HFFc6 (cell line): ENCODE results near the gene SLC45A2. TPM values are rescaled to one million over a fixed set of nuclear protein-coding genes. Genes with fewer than 3 reads are reported as not detected.
A peak's percentile ranks its signal among the peaks of the same experiment; 100 is the strongest.
"Not testable (repeated sequence)": the region's sequence is repeated elsewhere in the genome, so short reads cannot be mapped to it uniquely, and the experiment has no call there.

Experiments
- DNase-seq: peaks from one replicate; pipeline ENCODE4 v3.0.0-alpha.2; 2018
- H3K27ac Mint-ChIP-seq: 2 replicates; pipeline ENCODE4 v1.8.0; 2020; ENCODE audit warnings: mild to moderate bottlenecking, mixed read lengths
- H3K27me3 Mint-ChIP-seq: 2 replicates; pipeline ENCODE4 v1.8.0; 2021; ENCODE audit warnings: mild to moderate bottlenecking, moderate library complexity, mixed read lengths; ENCODE audit not compliant: insufficient read depth
- H3K36me3 Mint-ChIP-seq: 2 replicates; pipeline ENCODE4 v1.8.0; 2021; ENCODE audit warnings: low read depth, mixed read lengths
- H3K4me1 Mint-ChIP-seq: 2 replicates; pipeline ENCODE4 v1.8.0; 2020; ENCODE audit warnings: low read depth, mixed read lengths
- H3K4me3 Mint-ChIP-seq: 2 replicates; pipeline ENCODE4 v1.8.0; 2020; ENCODE audit warnings: mild to moderate bottlenecking, moderate library complexity, mixed read lengths
- H3K9me3 Mint-ChIP-seq: 2 replicates; pipeline ENCODE4 v1.8.0; 2020; ENCODE audit warnings: mild to moderate bottlenecking, mixed read lengths
- total RNA-seq, 6 experiments: library from RNA; stranded (reverse); fragmentation: NEBNext Ultra II Directional; extraction: Animal tissue kit (Norgen Biotek cat#: 25700); gene quantifications; 2 replicates in 1 of 6; 3 replicates in 5 of 6; pipeline ENCODE4 v1.2.3, GENCODE V29; 2021
- TF ChIP-seq, protein P1 (sequence below): fragments of 200-600 bp; sonication (generic); IDR thresholded peaks from 2 replicates; pipeline ENCODE4 v1.5.0; 2021; ENCODE audit warnings: antibody characterized with exemption, mild to moderate bottlenecking

The SLC45A2 gene
- total RNA-seq, 6 experiments from 2014 or later = not detected

DNA sequence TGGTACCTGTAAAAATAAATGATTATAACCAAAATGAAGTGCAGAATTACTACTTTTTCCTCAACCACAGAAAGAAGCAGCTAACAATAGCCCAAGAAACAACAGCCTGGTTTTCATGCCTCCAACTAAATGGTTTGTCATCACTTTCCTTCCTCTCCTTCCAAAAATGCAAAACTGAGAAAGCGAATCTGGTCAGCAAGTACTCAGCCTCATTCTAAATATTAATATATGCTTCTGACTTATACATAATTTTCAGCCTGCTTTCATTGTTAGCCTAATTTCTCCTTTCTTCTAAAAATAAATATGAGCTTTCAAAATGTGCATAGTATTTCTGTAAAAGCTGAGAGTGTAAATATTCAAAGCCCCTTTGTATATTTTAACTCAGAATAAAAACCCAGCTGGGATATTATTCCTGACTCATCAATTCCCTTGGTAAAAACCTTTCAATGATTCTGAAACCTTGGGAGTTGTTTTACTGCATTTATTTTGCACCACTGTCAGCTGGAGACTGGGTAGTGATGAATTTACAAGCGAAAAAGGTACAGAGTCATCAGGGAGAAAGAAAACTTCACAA is 26.8 kb downstream of the SLC45A2 start:
- Mint-ChIP-seq H3K9me3 (peaks cover 4% of the 10 kb centered on the region; the same call in 1 of the 2 replicates), H3K4me3 (no peak overlapping the region), H3K4me1 (no peaks in the 10 kb centered on the region), H3K27me3 (peaks cover 7% of the 10 kb centered on the region; the same call in 1 of the 2 replicates), H3K36me3 (no peaks in the 10 kb centered on the region), H3K27ac (no peak overlapping the region)
- no peak for DNase-seq
- TF ChIP-seq, protein P1, sequence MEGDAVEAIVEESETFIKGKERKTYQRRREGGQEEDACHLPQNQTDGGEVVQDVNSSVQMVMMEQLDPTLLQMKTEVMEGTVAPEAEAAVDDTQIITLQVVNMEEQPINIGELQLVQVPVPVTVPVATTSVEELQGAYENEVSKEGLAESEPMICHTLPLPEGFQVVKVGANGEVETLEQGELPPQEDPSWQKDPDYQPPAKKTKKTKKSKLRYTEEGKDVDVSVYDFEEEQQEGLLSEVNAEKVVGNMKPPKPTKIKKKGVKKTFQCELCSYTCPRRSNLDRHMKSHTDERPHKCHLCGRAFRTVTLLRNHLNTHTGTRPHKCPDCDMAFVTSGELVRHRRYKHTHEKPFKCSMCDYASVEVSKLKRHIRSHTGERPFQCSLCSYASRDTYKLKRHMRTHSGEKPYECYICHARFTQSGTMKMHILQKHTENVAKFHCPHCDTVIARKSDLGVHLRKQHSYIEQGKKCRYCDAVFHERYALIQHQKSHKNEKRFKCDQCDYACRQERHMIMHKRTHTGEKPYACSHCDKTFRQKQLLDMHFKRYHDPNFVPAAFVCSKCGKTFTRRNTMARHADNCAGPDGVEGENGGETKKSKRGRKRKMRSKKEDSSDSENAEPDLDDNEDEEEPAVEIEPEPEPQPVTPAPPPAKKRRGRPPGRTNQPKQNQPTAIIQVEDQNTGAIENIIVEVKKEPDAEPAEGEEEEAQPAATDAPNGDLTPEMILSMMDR = no peak

DNA sequence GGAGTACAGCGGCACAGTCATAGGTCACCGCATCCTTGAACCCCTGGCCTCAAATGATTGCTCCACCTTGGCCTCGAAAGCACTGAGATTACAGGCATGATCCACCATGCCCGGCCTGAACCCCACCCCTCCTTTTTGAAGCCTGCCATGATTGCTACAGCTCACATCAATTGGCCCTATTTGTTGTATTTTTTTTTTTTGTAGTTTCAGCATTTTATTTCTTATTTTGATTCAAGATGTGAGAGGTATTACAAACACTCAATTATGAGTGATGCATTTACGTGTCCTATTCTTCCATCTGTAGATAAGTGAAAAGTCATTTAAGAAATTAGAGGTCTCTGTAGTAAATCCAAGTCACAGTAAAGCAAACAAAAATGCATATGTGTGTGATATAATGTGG is 32.3 kb downstream of the SLC45A2 start:
- H3K27me3 Mint-ChIP-seq = peaks cover 14% of the 10 kb centered on the region
- DNase-seq, H3K27ac Mint-ChIP-seq, H3K4me1 Mint-ChIP-seq, H3K9me3 Mint-ChIP-seq, H3K4me3 Mint-ChIP-seq, H3K36me3 Mint-ChIP-seq: not testable (repeated sequence)

DNA sequence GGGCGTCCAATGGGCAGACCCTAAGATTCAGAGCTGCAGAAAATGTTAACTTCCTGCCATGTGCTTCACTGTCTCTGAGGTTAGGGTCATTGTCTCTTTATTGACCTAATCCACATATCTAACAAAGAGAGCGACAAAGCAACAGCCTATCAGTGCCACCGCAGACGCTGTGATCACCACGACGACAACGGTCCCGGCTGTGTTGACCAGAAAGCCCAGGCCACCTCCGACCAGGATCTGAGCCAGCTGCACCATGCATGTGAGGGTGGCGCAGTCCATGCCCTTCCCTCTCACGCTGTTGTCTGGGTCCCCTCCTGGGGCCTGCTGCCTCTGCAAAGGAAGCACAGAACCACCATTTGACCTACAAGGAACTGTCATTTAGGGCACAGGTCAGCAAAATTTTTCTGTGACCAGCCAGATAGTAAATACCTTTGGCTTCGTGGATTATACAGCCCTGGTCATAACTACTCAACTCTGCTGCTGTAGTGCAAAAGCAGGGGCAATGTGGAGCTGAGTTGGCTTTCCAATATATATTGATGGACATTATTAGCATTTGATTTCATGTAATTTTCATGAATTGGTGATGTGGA is 39.9 kb downstream of the SLC45A2 start:
- Mint-ChIP-seq H3K27me3 (peaks cover 23% of the 10 kb centered on the region), H3K9me3 (no peaks in the 10 kb centered on the region), H3K27ac (no peak overlapping the region), H3K36me3 (no peaks in the 10 kb centered on the region), H3K4me1 (peaks cover 23% of the 10 kb centered on the region), H3K4me3 (no peak overlapping the region)
- TF ChIP-seq, protein P1 = no peak
- DNase-seq = no peak

DNA sequence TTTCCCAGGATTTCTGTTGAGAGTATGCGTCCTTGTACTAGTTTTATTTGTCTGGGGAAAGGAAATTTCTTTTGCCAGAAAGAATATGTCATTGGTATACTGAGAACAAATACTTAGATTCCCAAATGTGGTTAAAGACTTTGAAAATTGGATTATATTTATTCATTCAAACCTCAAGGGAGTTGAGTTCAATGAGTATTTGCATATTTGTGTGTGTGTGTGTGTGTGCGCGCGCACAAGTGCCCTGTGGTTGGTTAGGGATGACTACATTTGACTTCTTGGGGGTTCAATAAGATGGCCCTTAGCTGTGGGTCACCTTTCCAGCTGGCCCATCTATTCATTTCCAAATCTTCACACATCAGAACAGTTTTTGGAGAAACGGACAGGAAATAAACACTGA is 43.4 kb downstream of the SLC45A2 start:
- Mint-ChIP-seq H3K9me3 (no peaks in the 10 kb centered on the region), H3K27ac (no peak overlapping the region), H3K27me3 (peaks cover 38% of the 10 kb centered on the region), H3K4me3 (no peak overlapping the region), H3K4me1 (peaks cover 25% of the 10 kb centered on the region), H3K36me3 (no peaks in the 10 kb centered on the region)
- TF ChIP-seq, protein P1 = no peak
- no peak for DNase-seq

DNA sequence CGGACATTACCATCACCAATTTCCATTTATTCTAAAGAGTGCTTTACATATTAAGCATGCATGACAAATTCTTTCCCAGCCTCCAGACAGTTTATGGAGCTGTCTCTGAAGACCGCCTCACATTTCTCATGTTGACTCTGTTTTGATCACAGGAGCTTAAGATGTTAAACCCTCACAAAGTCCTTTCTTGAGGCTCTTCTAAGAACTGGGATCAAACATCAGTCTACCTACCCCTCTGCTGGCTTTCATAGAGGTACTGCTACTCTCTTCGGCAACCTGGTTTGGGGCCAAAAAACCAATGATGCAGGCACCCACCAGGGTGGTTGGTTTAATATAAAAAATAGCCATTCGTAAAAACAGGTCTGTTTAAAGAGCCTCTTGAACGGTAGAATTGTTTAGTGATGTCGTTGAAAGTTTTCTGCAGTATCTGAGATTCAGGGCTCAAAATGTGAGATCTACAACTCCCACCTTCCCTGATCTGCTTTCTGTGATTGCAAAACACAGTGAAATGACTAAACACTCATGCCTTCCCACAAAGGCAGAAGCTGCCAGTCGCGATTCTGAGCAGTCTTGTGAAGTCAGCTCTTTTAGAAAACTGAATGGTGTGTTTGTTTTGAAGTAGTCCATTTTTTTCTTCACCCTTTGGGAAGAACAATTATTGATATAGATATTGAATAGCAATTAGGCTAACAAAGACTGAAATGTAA is 44.8 kb downstream of the SLC45A2 start:
- H3K27ac Mint-ChIP-seq = no peak overlapping the region
- H3K36me3 Mint-ChIP-seq = no peaks in the 10 kb centered on the region
- DNase-seq = peak; percentile 10
- no peaks in the 10 kb centered on the region for H3K9me3 Mint-ChIP-seq
- peaks cover 40% of the 10 kb centered on the region for H3K27me3 Mint-ChIP-seq
- TF ChIP-seq, protein P1 = no peak
- H3K4me1 Mint-ChIP-seq = peaks cover 36% of the 10 kb centered on the region
- no peak overlapping the region for H3K4me3 Mint-ChIP-seq

DNA sequence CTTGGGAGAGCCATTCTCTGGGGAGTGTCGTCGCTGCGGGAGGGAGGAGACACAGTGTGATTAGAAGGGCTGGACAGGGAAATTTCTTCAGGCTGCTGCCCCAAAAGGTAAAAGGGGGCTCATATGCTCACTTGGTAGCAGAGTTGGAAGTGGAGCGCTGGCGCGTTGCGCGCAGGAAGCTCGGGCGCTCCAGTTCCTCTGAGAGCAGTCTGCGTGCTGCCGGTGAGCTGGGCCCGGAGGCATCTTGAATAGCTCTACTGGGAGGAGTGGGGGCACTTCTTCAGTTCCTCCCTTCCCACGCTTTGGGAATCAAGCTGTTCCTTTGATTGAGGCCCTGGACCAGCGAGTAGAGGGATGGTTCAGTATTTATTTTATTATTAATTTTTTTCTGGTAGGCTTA is 45.6 kb downstream of the SLC45A2 start:
- Mint-ChIP-seq H3K27ac (no peak overlapping the region), H3K9me3 (no peaks in the 10 kb centered on the region), H3K4me3 (no peak overlapping the region), H3K27me3 (peaks cover 40% of the 10 kb centered on the region), H3K36me3 (no peaks in the 10 kb centered on the region), H3K4me1 (peaks cover 44% of the 10 kb centered on the region)
- no peak for DNase-seq
- TF ChIP-seq, protein P1 = no peak
